Measurements from ENCODE around the gene BEAN1.
"Not testable (repeated sequence)": the region's sequence is repeated elsewhere in the genome, so short reads cannot be mapped to it uniquely, and the experiment has no call there.

Gene BEAN1

GRCh38 chr16:66512272-66513110 is 85.4 kb downstream of the BEAN1 start:
- DNase-seq: no peak

DNA sequence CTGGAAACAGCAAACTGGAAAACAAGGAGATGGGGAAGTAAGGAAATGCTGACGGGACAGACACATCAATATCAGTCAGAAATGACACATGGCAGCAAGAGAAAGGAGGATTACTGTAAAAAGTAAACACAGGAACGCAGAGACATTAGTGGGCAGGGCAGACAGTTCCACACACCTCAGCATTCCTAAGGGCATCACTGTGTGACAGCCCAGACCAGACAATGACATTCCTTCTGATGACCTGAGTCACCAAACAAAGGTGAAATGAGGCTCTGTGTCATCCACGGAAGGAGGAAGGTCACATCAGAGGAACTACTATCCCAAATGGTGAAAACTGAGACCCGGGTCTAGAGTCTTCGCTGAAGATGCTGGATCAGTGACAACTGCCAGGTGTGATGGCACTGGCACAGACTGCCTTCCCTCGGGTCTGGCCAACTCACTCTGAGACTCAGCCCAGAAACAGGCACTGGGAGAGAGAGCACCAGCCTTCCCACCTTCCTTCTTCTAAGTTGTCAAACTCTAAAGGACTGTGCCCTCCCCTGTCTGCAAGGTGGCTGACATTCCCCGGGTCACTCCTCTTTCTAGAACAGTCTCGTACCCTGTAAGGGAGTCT is 86.1 kb downstream of the BEAN1 start:
- no peak for DNase-seq

GRCh38 chr16:66514391-66514790 is 87.3 kb downstream of the BEAN1 start:
- not testable (repeated sequence) for DNase-seq

DNA sequence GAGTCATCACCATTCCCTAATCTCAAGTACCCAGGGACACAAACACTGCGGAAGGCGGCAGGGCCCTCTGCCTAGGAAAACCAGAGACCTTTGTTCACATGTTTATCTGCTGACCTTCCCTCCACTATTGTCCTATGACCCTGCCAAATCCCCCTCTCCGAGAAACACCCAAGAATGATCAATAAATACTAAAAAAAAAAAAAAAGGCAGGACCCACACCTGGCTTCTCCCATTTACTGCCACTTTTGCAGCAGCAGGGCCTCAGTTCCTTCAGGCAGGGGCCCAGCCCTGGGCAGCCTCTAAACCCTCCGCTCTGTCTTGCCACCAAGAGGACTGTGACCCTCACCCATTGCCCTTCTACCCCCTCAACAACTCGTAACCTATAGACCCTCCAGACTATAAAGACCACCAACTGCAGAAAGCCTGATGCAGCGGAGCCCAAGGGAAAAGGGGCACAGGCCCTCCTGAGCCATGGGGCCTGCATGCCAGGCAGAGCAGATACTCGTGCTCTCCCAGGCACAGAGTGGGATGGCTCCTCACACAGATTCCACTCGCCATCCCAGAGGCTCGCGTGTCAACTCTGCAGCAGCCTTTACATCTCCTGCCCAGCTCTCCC is 88.0 kb downstream of the BEAN1 start:
- DNase-seq: not testable (repeated sequence)

DNA sequence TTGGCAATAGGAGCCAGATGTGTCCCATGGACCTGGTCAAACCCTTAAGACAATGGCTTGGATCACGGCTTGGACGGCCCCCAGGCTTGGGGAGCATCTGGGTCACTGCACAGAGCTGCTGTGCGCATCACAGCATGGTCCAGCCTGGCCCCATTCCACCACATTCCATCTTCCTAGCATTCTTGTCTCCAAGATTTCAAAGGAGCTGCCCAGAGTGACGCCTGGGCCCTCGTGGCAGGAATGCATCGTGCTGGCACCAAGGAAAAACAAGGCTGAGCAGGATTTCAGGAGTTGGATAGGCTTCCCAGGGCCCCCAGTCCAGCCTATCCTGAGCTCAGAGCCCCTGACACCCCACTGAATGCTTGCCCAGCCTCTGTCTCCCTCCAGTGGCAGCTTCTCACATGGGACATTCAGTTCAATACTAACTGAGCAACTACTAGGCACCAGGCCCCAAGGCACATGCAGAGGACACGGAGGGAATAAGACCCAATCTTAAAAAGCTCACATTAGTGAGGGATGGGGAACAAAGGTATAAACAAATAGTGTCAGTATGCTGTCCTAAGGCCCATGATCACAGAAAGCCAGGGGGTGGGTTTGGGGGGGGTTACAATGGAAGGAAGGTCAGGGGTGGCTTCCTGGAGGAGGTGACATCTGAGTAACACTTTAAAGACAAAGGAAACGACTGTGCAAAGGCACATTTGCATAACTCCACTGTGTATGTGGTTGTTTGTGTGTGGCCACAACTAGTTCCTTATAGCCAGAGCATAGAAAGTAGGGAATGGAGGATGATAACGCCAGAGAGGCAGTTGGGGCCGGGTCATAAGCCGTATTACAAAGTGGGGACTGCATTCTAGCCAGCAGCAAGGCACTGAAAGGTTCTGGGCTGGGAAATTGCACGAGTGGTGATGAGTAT is 88.8 kb downstream of the BEAN1 start:
- no peak for DNase-seq

DNA sequence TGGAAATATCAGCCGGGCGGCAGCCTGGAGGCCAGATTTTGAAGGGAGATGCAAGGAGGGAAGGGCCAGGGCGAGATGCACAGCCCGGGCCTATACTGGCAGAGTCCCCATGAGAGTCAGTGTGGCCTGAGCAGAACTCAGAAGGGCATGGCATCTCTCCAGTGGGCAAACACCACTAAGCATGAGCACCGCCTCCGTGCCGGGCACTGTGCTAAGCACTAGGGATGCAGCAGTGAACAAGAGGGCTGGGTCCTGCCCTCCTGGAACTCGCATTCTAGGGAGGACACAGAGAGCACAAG is 89.4 kb downstream of the BEAN1 start:
- DNase-seq: no peak

GRCh38 chr16:66516808-66517585 is 89.9 kb downstream of the BEAN1 start:
- DNase-seq: no peak

- DNase-seq: no peak
Observed at GRCh38 chr16:66517586-66518263, 90.6 kb downstream of the BEAN1 start.

- no peak for DNase-seq
Observed at GRCh38 chr16:66519482-66520373, 92.6 kb downstream of the BEAN1 start.

- DNase-seq: no peak
Observed at GRCh38 chr16:66520406-66521170, 93.5 kb downstream of the BEAN1 start.

DNA sequence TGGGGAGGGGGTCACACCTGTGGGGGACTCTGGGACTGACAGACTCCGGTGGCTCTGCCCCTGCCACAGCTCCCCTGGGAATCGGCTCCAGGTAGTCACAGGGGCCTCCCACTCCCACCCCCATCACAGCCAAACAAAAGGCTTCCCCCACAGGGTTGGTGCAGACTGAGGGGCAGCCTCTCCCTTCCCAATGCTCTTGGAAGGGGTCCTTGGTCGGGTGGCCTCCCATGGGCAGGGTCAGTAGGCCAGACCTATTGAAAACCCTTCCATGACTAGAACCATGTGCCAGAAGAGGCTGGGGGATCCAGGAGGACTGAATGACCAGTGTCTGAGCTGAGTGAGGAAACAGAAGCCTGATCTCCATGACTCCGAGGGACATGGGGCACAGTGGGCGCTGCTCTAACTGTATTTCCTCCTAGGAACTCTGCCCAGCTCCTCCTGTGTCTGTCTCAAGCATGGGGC is 94.2 kb downstream of the BEAN1 start:
- no peak for DNase-seq

GRCh38 chr16:66521951-66522771 is 95.1 kb downstream of the BEAN1 start:
- DNase-seq: no peak

GRCh38 chr16:66522816-66523590 is 95.9 kb downstream of the BEAN1 start:
- no peak for DNase-seq

- DNase-seq: no peak
Observed at GRCh38 chr16:66523861-66524354, 96.8 kb downstream of the BEAN1 start.

DNA sequence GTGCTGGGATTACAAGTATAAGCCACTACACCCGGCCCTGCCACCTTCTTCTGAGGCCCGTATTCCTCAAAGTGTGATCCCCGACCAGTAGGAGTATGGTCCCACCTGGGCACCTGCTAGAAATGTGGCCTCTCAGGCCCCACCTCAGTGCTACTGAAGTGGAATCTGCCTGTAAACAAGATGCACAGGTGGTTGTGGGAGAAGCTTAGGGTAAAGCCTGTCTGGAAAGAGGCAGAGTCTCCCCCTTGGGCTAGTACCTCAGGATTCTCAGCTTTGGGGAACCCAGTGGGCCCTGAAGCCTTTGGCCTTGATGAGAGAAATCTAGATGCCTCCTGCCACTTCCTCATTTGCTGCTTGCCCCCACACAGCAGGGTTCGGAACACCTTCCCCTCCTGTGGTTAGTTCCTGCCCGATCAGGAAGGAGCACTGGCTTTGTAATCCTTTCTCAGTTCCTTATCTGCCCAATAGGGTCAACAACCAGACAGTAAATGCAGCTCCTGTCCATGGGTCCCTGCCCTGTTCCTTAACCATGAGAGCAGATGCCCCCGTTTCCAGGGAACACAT is 97.6 kb downstream of the BEAN1 start:
- no peak for DNase-seq

GRCh38 chr16:66525396-66526180 is 98.5 kb downstream of the BEAN1 start:
- no peak for DNase-seq

DNA sequence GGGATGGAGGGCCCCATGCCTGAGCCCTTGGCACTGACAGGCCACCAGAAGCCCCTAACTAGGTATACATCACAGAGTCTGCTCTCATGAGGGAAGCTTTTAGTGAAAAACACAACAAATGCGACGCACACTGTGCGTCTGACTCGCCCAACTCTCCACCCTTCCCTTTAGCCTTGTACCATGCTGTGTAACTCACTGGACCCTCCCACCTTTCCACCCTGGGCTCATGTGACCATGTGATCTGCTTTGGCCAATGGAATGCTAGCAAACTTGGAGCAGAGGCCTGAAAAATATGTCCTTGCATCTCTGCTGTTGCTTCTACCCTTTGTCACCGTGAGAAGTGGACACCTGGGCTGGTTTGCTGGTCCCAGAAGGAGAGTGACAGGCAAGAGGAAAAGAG is 101.2 kb downstream of the BEAN1 start:
- no peak for DNase-seq
